Fibroblast of lung (primary cell): ENCODE data around the gene ANKRD6. TPM values are rescaled to one million over a fixed set of nuclear protein-coding genes. Genes with fewer than 3 reads are reported as not detected.

ENCODE experiments used
- DNase-seq, 2 donors: peaks; one replicate each; pipeline versions ENCODE4 v3.0.0 to v3.0.0-alpha.2; 2010; ENCODE audit warnings: low read depth in 2 of 2
- H2AFZ ChIP-seq: 2 replicates; pipeline ENCODE4 v1.5.1; 2012; ENCODE audit warnings: low read length, control low read depth, inconsistent platforms
- H3K27ac ChIP-seq: 2 replicates; pipeline ENCODE4 v1.5.1; 2011; ENCODE audit warnings: low read length, control low read depth; ENCODE audit not compliant: insufficient read depth
- H3K27me3 ChIP-seq: 2 replicates; pipeline ENCODE4 v1.5.1; 2011; ENCODE audit warnings: mild to moderate bottlenecking, low read length; ENCODE audit not compliant: control insufficient read depth, insufficient read depth
- H3K36me3 ChIP-seq: 2 replicates; pipeline ENCODE4 v1.5.1; 2011; ENCODE audit warnings: low read length; ENCODE audit not compliant: control insufficient read depth, insufficient read depth
- H3K4me1 ChIP-seq: 2 replicates; pipeline ENCODE4 v1.5.1; 2011; ENCODE audit warnings: low read length; ENCODE audit not compliant: control insufficient read depth, insufficient read depth; ENCODE audit errors: extremely low read depth
- H3K4me2 ChIP-seq: 2 replicates; pipeline ENCODE4 v1.5.1; 2011; ENCODE audit warnings: low read length, control low read depth; ENCODE audit not compliant: insufficient read depth; ENCODE audit errors: extremely low read depth
- H3K4me3 ChIP-seq, 4 experiments: fragments of 200-600 bp in 1 of 4; sonication (generic) in 1 of 4; replicated peaks in 1 of 4; 2 replicates each; pipeline ENCODE4 v1.5.1; 2011 to 2016; ENCODE audit warnings: low read length in 4 of 4, low read depth in 3 of 4, mild to moderate bottlenecking in 3 of 4, control low read depth in 2 of 4, inconsistent platforms in 1 of 4, mixed read lengths in 1 of 4; ENCODE audit not compliant: insufficient read depth in 1 of 4; ENCODE audit errors: control extremely low read depth in 1 of 4
- H3K79me2 ChIP-seq: 2 replicates; pipeline ENCODE4 v1.5.1; 2012; ENCODE audit warnings: mild to moderate bottlenecking, low read length, inconsistent platforms; ENCODE audit not compliant: control insufficient read depth, insufficient read depth
- H3K9ac ChIP-seq: 2 replicates; pipeline ENCODE4 v1.5.1; 2011; ENCODE audit warnings: mild to moderate bottlenecking, low read length, control low read depth; ENCODE audit not compliant: insufficient read depth
- H3K9me3 ChIP-seq: 2 replicates; pipeline ENCODE4 v1.5.1; 2012; ENCODE audit warnings: low read depth, low read length; ENCODE audit not compliant: control insufficient read depth, insufficient read depth
- H4K20me1 ChIP-seq: 2 replicates; pipeline ENCODE4 v1.5.1; 2011; ENCODE audit warnings: low read length; ENCODE audit not compliant: control insufficient read depth, insufficient read depth; ENCODE audit errors: extremely low read depth
- EZH2 ChIP-seq: IDR thresholded peaks from 2 replicates; pipeline ENCODE4 v1.5.1; 2012; ENCODE audit warnings: low read length, control low read depth, mild to moderate bottlenecking; ENCODE audit errors: missing control alignments
- polyA plus RNA-seq, 2 donors: library from polyadenylated mRNA; depleted of rRNA in 1 of 2; stranded (reverse) in 1 of 2; unstranded in 1 of 2; fragments of >200 nt; gene quantifications; 2 replicates each; pipeline ENCODE4 v1.2.1, GENCODE V29; 2011 to 2012; ENCODE audit warnings: missing spikeins in 1 of 2
- total RNA-seq: library from RNA; depleted of rRNA; stranded (reverse); fragments of >200 nt; gene quantifications from 2 replicates; pipeline ENCODE4 v1.2.1, GENCODE V29; 2014
- TF ChIP-seq, protein P1 (sequence below), 2 donors: IDR thresholded peaks in 1 of 2; conservative IDR thresholded peaks in 1 of 2; 1 replicate in 1 of 2; 2 replicates in 1 of 2; pipeline ENCODE4 v1.5.1; 2011 to 2012; ENCODE audit warnings: low read length in 2 of 2, control low read depth in 1 of 2, inconsistent platforms in 1 of 2, low read depth in 1 of 2, mild to moderate bottlenecking in 1 of 2

Gene ANKRD6
- total and polyA plus RNA-seq, 2 donors (not counting 1 experiment from before 2014, with no cell fraction given): 0.39 to 2.3 TPM

DNA sequence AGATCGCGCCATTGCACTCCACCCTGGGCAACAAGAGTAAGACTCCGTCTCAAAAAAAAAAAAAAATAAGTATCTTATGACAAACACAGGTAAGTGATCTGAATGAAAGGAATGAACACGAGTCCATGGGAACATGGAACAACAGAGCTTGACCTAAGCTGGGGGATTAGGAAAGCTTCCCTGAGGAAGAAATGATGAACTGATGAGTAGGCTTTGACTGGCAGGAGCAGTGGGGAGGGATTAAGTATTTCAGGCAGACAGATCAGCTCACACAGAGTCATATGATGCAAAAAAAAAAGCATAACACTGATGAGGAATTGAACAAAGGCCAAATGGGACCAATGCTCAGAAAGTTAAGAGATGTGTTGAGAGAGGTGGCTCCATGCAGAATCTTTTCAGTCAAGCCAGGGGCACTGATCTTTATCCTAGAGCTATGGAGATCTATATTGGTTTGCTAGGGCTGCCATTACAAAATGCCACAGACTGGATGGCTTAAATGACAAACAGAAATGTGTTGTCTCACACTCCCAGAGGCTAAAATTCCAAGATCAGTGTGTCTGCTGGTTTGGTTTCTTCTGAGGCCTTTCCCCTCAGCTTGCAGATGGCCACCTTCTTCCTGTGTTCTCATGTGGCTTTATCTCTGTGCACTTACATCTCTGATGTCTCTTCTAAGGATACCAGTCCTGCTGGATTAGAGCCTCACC lies 85.6 kb downstream of the ANKRD6 start:
- H3K27ac ChIP-seq: no peak overlapping the region
- H3K79me2 ChIP-seq: no peaks in the 10 kb centered on the region
- no peaks in the 10 kb centered on the region for H3K27me3 ChIP-seq
- H3K9ac ChIP-seq: no peak overlapping the region
- no peak overlapping the region for H3K4me3 ChIP-seq
- no peaks in the 10 kb centered on the region for H3K9me3 ChIP-seq
- H4K20me1 ChIP-seq: no peaks in the 10 kb centered on the region
- no peak overlapping the region for H3K4me2 ChIP-seq
- H3K4me1 ChIP-seq: no peaks in the 10 kb centered on the region
- no peak overlapping the region for H2AFZ ChIP-seq
- TF ChIP-seq, protein P1, sequence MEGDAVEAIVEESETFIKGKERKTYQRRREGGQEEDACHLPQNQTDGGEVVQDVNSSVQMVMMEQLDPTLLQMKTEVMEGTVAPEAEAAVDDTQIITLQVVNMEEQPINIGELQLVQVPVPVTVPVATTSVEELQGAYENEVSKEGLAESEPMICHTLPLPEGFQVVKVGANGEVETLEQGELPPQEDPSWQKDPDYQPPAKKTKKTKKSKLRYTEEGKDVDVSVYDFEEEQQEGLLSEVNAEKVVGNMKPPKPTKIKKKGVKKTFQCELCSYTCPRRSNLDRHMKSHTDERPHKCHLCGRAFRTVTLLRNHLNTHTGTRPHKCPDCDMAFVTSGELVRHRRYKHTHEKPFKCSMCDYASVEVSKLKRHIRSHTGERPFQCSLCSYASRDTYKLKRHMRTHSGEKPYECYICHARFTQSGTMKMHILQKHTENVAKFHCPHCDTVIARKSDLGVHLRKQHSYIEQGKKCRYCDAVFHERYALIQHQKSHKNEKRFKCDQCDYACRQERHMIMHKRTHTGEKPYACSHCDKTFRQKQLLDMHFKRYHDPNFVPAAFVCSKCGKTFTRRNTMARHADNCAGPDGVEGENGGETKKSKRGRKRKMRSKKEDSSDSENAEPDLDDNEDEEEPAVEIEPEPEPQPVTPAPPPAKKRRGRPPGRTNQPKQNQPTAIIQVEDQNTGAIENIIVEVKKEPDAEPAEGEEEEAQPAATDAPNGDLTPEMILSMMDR (conservative IDR thresholded peaks at IDR 0.05 in 1 of 2, IDR thresholded peaks at IDR 0.05 in 1 of 2; ENCODE audit: low read depth in 1 of 2, low read length in 2 of 2): no peak
- TF ChIP-seq EZH2: no peak
- H3K36me3 ChIP-seq: no peaks in the 10 kb centered on the region
- no peak for DNase-seq

DNA sequence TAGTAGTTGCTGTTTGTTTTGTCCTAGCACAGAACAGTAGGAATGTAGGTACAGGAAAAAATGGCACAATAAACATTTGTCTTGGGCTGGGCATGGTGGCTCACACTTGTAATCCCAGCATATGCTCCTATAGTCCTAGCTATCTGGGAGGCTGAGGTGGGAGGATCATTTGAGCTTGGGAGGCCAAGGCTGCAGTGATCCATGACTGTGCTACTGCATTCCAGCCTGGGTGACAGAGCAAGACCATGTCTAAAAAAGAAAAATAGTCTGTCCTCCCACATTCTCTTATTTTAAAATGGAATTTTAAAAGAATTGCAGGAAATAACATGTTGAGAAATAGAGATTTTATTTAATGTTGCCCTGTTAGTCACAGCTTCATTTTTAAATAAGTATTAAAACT lies 87.8 kb downstream of the ANKRD6 start:
- no peak for DNase-seq
- no peak overlapping the region for H3K4me2 ChIP-seq
- no peak overlapping the region for H3K27ac ChIP-seq
- TF ChIP-seq, protein P1 (conservative IDR thresholded peaks at IDR 0.05 in 1 of 2, IDR thresholded peaks at IDR 0.05 in 1 of 2; ENCODE audit: low read depth in 1 of 2, low read length in 2 of 2): no peak
- TF ChIP-seq EZH2: no peak
- no peaks in the 10 kb centered on the region for H3K79me2 ChIP-seq
- H3K4me3 ChIP-seq: no peak overlapping the region
- no peaks in the 10 kb centered on the region for H4K20me1 ChIP-seq
- H3K36me3 ChIP-seq: no peaks in the 10 kb centered on the region
- H2AFZ ChIP-seq: no peak overlapping the region
- H3K4me1 ChIP-seq: no peaks in the 10 kb centered on the region
- no peaks in the 10 kb centered on the region for H3K27me3 ChIP-seq
- no peak overlapping the region for H3K9ac ChIP-seq
- no peaks in the 10 kb centered on the region for H3K9me3 ChIP-seq

DNA sequence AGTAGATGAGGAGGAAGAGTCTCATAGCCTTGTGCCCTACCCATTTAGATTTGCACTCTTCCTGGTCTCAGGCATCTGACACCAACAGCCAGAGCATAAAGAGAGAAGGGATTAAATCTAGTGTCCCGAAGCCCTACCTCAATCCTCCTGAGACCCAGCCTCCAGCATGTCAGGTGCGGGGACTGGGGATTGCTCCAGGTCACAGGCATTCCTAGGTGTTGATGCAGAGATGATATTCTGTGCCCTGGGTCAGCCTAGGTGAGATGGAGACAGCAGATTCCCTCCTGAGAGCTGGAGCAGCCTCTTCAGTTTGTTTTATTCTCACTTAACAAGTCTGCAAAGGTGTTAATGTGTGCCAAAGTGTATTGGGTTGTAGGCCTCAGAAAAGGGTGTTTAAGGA lies 89.8 kb downstream of the ANKRD6 start:
- Histone ChIP-seq H3K4me1 (no peaks in the 10 kb centered on the region), H3K4me2 (no peak overlapping the region), H3K27me3 (no peaks in the 10 kb centered on the region), H3K79me2 (no peaks in the 10 kb centered on the region), H4K20me1 (no peaks in the 10 kb centered on the region), H3K27ac (no peak overlapping the region), H3K9me3 (no peaks in the 10 kb centered on the region), H2AFZ (no peak overlapping the region), H3K9ac (no peak overlapping the region), H3K4me3 (no peak overlapping the region), H3K36me3 (no peaks in the 10 kb centered on the region)
- TF ChIP-seq, protein P1 (conservative IDR thresholded peaks at IDR 0.05 in 1 of 2, IDR thresholded peaks at IDR 0.05 in 1 of 2; ENCODE audit: low read depth in 1 of 2, low read length in 2 of 2): no peak
- TF ChIP-seq EZH2: no peak
- no peak for DNase-seq
